Lower leg skin (tissue), 3 donors: Measurements from ENCODE around the gene UNC93B1.

Experiments used
- POLR2A ChIP-seq, 2 donors: fragments of 450-650 bp; IDR thresholded peaks; one replicate each; pipeline ENCODE4 v1.6.1; 2016 to 2017; ENCODE audit warnings: antibody characterized with exemption in 2 of 2, mild to moderate bottlenecking in 1 of 2, moderate library complexity in 1 of 2
- TF ChIP-seq, protein P1 (sequence below), 3 donors: fragments of 450-650 bp; IDR thresholded peaks; one replicate each; pipeline ENCODE4 v1.5.1; 2016; ENCODE audit warnings: antibody characterized with exemption in 3 of 3, mild to moderate bottlenecking in 3 of 3, moderate library complexity in 2 of 3

DNA sequence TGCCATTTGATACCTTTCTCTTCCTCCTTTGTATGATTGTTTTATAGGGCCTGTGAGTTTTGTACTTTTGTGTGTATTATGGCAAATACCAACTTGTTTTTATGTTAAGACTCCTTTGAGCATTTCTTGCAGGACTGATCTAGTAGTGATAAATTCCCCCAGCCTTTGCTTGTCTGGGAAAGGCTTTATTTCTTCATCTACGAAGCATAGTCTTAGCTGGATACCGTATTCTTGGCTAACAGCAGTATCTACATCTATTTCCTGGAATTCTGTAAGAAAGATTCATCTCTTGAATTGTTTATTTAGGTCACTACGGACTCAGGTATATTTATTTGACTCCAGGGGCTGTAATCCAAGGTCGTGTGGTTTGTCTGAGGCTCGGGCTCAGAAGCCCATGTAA is 20.6 kb upstream of the UNC93B1 start:
- TF ChIP-seq, protein P1, sequence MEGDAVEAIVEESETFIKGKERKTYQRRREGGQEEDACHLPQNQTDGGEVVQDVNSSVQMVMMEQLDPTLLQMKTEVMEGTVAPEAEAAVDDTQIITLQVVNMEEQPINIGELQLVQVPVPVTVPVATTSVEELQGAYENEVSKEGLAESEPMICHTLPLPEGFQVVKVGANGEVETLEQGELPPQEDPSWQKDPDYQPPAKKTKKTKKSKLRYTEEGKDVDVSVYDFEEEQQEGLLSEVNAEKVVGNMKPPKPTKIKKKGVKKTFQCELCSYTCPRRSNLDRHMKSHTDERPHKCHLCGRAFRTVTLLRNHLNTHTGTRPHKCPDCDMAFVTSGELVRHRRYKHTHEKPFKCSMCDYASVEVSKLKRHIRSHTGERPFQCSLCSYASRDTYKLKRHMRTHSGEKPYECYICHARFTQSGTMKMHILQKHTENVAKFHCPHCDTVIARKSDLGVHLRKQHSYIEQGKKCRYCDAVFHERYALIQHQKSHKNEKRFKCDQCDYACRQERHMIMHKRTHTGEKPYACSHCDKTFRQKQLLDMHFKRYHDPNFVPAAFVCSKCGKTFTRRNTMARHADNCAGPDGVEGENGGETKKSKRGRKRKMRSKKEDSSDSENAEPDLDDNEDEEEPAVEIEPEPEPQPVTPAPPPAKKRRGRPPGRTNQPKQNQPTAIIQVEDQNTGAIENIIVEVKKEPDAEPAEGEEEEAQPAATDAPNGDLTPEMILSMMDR (IDR thresholded peaks at IDR 0.05) = no peak
- no peak for TF ChIP-seq POLR2A (IDR thresholded peaks at IDR 0.05)
